Bronchial epithelial cell (primary cell): Measurements from ENCODE around the gene HRH3. TPM values are rescaled to one million over a fixed set of nuclear protein-coding genes. Genes with fewer than 3 reads are reported as not detected.

ENCODE experiments used
- DNase-seq: peaks from one replicate; pipeline ENCODE4 v3.0.0-alpha.2; 2010; ENCODE audit warnings: low read depth
- FAIRE-seq: peaks from 2 replicates; lab custom pipeline; 2011; peaks lifted over from hg19 to GRCh38; lab: Jason Lieb, UNC
- H3K27me3 ChIP-seq: 2 replicates; pipeline ENCODE4 v1.5.1; 2011; ENCODE audit warnings: low read length; ENCODE audit not compliant: control insufficient read depth, insufficient read depth
- H3K36me3 ChIP-seq: 2 replicates; pipeline ENCODE4 v1.5.1; 2011; ENCODE audit warnings: low read length; ENCODE audit not compliant: control insufficient read depth, insufficient read depth
- H3K4me3 ChIP-seq: 2 replicates; pipeline ENCODE4 v1.5.1; 2011; ENCODE audit warnings: mild to moderate bottlenecking, low read depth, low read length, control low read depth
- total RNA-seq: library from RNA; depleted of rRNA; stranded (reverse); fragments of >200 nt; gene quantifications from 2 replicates; pipeline ENCODE4 v1.2.1, GENCODE V29; 2014
- TF ChIP-seq, protein P1 (sequence below): IDR thresholded peaks from 2 replicates; pipeline ENCODE4 v1.5.1; 2011; ENCODE audit warnings: mild to moderate bottlenecking, moderate library complexity, low read length, control low read depth, inconsistent platforms; ENCODE audit not compliant: insufficient read depth, severe bottlenecking

HRH3 gene
- total RNA-seq, 1 donor from 2014 or later, result not detected

DNA sequence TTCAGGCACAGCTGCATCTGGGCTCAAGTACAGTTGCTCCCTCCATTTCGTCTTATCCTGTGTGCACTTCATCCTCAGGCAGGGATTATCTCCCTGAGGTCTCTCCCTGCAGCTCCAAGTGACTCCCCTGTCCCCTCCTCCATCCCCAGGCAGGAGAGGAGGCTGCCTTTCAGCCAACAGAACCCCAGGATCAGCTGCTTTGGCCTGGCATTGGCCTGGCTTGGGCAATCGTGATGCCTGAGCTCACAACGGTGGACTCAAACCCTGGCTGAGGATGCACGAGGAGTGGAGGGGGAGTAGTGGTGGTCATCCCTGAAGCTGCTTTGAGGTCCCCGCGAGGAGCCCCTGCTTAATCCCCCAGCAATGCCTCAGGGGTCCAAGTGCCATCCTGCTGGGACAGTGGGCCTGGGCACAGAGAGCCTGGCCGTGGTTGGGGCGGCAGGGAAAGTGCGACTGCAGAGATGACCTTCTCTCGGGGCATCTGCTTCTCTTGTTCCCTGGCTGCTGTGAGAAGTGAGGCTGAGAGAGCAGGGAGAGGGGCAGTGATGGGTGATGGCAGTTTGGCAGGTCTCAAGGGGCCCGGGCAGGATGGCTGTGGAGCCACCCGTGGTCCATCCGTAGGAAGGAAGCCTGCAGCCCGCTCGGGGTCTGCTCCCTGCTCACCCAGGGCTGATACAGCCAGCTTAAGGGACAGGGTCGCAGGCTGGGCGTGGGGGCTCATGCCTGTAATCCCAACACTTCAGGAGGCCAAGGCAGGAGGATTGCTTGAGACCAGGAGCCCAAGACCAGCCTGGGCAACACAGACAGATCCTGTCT is 6.0 kb upstream of the HRH3 start:
- H3K4me3 ChIP-seq, result no peak overlapping the region
- TF ChIP-seq, protein P1, sequence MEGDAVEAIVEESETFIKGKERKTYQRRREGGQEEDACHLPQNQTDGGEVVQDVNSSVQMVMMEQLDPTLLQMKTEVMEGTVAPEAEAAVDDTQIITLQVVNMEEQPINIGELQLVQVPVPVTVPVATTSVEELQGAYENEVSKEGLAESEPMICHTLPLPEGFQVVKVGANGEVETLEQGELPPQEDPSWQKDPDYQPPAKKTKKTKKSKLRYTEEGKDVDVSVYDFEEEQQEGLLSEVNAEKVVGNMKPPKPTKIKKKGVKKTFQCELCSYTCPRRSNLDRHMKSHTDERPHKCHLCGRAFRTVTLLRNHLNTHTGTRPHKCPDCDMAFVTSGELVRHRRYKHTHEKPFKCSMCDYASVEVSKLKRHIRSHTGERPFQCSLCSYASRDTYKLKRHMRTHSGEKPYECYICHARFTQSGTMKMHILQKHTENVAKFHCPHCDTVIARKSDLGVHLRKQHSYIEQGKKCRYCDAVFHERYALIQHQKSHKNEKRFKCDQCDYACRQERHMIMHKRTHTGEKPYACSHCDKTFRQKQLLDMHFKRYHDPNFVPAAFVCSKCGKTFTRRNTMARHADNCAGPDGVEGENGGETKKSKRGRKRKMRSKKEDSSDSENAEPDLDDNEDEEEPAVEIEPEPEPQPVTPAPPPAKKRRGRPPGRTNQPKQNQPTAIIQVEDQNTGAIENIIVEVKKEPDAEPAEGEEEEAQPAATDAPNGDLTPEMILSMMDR, result no peak
- H3K27me3 ChIP-seq, result peaks cover 13% of the 10 kb centered on the region
- DNase-seq (no peak), FAIRE-seq (no peak)
- H3K36me3 ChIP-seq, result no peaks in the 10 kb centered on the region

DNA sequence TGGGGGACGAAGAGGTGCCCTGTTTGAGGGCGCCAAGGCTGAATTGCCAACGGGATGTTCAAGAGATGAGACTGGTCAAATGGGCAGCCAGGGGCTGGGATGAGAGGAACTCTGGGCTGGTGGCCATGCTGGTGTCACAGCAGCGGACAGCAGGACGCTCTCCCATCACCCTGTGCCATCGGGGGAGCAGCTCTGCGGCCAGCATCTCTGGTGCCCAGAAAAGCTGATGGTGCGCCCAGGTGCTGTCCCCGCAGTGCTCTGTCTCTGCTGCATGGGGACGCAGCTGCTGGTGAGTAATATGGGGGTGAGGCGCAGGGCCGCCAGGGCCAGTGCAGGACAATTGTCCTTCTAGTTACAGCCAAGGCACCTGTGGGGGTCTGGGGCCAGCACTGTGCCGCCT is 4.9 kb upstream of the HRH3 start:
- H3K4me3 ChIP-seq, result no peak overlapping the region
- DNase-seq (no peak), FAIRE-seq (no peak)
- TF ChIP-seq, protein P1, result no peak
- H3K36me3 ChIP-seq, result no peaks in the 10 kb centered on the region
- H3K27me3 ChIP-seq, result peaks cover 18% of the 10 kb centered on the region

DNA sequence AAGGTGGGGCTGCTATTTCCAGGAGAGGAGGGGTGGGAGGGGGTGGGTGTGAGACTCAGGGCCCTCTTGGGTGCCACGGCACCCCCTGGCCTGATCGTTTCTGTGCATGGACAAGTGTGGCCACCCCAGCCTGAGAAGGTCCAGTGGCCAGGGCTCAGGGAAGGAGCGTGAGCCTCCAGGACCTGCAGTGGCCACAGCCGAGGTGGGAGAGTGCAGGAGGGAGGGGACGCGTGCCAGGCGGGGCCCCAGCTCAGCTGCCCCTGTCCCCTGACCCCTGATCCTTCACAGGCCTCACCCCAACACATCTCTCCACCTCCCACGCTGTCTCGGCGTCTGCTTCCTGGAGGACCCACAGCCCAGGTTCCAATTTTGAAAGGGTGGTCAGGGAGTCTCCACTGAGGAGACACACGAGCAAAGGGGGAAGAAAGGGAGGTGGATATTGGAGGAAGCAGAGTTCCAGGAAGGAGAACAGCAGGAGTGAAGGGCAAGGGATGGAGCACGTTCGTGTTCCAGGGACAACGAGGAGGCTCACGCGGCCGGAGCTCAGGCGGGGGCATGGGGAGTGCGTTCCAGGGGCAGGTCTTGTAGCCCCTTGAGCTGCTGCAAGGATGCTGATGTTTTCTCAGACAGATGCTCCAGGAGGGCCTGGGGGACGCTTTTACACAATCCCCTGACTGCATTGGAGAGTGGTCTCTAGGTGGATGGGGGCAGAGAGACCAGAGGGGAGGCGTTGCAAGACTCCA is 4.2 kb upstream of the HRH3 start:
- Histone ChIP-seq H3K36me3 (no peaks in the 10 kb centered on the region), H3K4me3 (no peak overlapping the region), H3K27me3 (peaks cover 21% of the 10 kb centered on the region)
- DNase-seq, result no peak
- no peak for FAIRE-seq
- TF ChIP-seq, protein P1, result no peak

DNA sequence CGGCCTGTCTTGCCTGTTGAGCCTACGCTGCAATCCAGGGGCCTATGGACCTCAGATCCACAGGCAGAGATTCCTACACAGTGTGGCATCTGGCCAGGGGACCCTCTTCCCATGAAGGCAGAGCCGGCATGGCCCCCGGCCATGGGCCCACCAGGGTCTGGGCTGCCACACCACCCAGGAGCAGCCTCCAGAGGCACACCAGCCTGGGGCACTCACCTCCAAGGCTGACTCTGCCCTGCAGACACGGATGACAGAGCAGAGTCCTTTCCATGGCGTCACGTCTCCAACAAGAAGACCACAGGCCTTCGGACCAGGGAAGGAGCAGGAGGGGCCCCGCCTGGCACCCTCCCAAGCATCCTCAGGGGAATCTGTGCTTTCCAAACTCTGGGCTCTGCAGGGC is 3.5 kb upstream of the HRH3 start:
- no peaks in the 10 kb centered on the region for H3K36me3 ChIP-seq
- peaks cover 25% of the 10 kb centered on the region for H3K27me3 ChIP-seq
- H3K4me3 ChIP-seq, result no peak overlapping the region
- DNase-seq (no peak), FAIRE-seq (no peak)
- TF ChIP-seq, protein P1, result no peak

DNA sequence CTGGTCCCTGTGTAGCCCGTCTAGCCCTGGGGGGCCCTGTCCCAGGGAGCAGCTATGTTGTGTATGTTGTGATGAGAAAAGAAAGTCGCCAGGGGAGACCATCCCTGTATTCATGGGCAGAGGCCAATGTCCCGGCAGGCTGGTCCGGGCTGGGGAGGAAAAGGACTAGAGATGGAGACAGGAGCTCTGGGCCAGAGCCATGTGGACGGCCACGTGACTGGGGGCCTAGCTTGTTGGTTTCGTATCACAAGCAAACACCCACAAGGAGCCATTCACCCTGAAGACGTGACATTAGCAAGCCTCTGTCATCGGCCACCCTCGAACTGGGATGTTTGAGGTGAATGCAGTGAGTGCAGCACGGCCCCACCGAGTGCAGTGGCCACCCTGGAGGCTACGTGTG is 2.9 kb upstream of the HRH3 start:
- DNase-seq (no peak), FAIRE-seq (no peak)
- no peak overlapping the region for H3K4me3 ChIP-seq
- H3K27me3 ChIP-seq, result peaks cover 27% of the 10 kb centered on the region
- TF ChIP-seq, protein P1, result no peak
- H3K36me3 ChIP-seq, result no peaks in the 10 kb centered on the region
